Activated CD4-positive, alpha-beta T cell treated with anti-CD3 and anti-CD28 coated beads, Interleukin-2, Interleukin-4, amounts not matched to agents 100 ng/mL and 50 ng/mL, durations not matched to agents 16 hours and 8 hours (primary cell): ENCODE measurements around the gene SFXN2.
"Not testable (repeated sequence)": the region's sequence is repeated elsewhere in the genome, so short reads cannot be mapped to it uniquely, and the experiment has no call there.

Experiments
- DNase-seq: peaks from one replicate; pipeline ENCODE4 v3.0.0-alpha.2; 2020; ENCODE audit warnings: low spot score

SFXN2 gene

DNA sequence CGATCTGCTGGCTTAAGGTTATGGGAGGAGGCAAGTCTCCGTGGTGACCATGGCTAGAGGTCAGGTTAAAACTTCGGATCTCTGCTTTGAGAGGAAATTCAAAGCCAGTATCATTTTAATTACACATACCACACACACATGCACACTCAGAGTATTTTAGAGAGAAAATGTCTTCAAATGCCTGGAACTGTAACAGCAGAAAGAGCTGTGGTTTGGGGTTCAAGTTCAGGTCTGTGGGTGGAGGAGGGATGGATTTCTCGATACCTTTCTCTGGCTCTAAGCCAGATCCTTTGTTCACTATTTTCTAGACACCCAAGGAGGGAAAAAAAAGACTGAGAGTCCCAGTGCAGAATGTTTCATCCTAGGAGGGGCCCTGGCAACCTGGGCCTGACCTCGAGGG, 32.7 kb upstream of the SFXN2 start:
- DNase-seq, result no peak

DNA sequence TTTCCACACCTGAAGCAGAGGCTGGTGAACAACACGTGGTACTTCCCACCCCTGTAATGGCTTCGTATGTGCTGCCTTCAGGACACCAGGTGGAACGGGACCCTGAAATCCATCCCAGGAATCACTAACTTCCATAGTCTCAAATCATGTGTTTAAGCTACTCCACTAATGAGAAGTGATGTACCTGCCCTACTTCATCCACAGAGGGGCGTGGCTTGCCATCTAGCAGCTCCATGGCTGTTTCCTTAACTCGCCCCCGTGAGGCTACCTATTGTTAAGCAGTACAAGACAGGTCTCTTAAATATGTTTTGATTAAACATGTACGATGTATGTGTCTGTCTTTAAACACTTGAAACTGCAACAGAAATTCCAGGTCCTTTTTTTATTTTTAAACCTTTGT, 32.0 kb upstream of the SFXN2 start:
- no peak for DNase-seq

DNA sequence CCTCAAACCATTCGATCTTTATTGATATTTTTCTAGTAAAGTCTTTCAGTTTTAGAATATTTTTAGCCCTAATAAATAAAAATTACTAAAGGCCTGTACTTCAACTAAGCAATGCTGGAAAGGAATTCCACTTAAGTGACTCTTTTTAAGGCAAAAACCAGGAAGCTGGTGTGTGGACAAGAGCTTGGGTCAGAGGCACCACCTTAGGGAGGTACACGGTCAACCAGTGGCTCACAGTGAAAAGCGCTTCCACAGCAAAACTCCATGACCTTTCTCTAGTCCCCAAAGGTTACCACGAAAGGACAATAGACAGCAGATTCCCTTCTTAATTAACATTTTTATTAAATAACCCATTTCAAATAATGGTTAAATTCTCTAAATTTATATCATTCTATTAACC, 31.5 kb upstream of the SFXN2 start:
- no peak for DNase-seq

DNA sequence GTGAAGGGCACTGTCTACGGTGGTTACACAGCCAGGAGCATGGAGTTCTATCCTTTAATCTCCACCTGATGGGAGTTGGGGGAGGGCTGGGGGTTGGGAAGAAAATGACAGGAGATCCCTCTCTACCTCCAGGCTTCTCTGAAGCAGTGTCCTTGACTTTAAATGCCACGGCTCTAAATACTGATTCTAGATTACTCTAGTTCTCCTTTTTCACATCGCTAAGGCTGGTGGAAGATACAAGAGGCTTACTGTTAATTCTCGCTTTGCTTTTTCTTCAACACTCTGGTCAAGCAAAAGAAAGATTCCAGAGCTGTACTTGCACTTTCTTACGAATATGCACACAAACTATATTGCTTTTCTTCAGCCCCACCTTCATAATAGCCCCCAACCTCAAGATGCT, 30.7 kb upstream of the SFXN2 start:
- no peak for DNase-seq

DNA sequence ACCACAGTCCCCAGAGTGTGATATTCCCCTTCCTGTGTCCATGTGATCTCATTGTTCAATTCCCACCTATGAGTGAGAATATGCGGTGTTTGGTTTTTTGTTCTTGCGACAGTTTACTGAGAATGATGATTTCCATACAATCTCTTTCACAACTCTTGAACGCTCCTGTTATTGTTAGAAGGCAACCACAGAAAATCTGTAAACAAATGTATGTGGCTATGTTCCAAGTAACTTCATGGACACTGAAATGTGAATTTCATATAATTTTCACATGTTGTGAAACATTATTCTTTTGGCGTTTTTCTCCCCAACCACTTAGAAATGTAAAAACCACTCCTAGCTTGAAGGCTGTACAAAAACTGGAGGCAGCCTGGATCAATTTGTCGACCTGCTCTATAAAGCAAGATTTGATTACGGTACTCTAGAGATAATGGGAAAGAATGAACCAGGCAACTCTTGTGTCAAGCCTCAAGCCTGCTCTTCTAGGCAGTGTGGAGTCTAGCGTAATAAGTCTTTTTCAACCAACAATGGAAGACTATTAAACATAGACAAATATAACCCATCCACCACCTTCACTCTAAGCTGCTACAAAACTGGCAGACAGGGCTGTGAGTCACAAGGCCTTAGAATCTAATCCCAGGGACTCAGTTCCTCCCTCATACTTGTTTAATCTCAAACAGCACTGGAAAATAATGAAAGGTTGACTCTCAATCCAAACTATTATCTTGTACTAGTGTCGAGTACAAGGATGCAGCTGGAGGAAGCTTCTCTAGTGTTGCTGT, 23.0 kb upstream of the SFXN2 start:
- no peak for DNase-seq

DNA sequence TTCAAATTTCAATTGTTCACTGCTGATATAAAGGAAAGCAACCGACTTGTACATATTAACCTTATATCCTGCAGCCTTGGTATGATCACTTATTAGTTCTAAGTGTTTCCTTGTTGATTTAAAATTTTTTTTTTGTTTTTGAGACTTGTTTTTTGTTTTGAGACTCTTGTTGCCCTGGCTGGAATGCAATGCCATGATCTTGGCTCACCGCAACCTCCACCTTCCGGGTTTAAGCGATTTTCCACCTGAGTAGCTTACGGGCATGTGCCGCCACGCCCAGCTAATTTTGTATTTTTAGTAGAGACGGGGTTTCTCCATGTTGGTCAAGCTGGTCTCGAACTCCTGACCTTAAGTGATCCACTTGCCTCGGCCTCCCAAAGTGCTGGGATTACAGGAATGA, 19.0 kb upstream of the SFXN2 start:
- DNase-seq, result not testable (repeated sequence)

DNA sequence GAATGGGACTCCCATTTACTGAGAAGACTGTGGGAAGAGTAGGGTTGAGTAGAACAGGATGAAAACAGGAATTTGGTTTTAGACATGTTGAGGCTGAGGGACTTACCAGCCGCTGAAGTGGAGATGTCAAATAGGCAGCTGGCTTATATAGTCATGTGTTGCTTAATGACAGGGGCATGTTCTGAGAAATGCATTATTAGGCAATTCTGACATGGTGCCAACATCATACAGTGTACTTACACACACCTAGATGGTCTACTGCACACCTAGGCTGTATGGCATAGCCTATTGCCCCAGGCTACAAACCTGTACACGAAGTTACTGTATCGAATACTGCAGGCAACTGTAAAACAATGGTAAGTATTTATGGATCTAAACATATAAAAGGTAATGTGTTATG, 17.7 kb upstream of the SFXN2 start:
- DNase-seq, result no peak

DNA sequence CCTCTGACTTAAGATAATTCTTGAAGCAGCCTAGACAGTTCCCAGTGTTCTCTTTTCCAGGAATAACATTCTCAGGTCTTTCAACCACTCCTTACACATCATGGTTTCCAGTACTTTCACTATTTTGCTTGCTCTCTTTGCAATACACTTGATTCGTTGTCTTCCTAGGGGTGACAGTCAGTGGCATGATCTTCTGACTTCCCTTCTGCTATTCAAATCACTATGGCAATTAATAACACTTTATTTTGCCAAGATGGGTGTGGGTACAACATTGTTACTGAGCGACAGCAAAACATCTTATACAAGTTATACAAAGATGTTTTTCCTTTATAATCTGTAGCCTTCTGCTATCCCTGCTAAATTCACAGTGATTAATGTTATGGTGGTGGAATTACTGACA, 15.5 kb upstream of the SFXN2 start:
- DNase-seq, result no peak

DNA sequence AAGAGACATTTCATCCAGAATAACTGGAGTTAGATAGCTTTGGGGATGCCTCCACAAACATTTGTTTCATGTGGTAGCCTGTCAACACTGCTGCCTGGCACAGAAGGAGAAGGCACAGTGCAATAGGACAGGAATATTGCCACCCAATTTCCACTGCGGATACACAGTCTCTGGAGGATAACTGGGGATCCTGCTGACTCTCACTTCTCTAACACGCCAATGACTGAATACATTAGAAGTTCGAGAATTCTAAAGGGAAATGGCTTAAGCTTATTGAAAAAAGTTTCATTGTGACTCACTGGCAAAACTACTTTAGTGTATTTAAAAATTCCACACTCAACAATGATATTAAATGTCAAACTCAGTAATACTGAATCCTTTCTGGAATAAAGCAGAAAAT, 13.2 kb upstream of the SFXN2 start:
- DNase-seq, result no peak

DNA sequence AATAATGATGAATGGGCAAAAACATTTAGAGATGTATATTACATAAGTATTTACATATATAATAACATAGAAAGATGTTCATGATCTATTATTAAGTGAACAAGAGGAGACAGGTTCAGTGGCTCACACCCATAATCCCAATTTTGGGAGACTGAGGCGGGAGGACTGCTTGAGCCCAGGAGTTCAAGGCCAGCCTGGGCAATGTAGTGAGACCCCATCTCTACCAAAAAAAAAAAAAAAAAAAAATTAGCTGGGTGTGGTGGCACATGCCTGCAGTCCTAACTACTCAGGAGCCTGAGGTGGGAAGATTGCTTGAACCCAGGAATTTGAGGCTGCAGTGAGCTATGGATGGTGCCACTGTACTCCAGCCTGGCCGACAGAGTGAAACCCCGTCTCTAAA, 12.6 kb upstream of the SFXN2 start:
- DNase-seq, result no peak

DNA sequence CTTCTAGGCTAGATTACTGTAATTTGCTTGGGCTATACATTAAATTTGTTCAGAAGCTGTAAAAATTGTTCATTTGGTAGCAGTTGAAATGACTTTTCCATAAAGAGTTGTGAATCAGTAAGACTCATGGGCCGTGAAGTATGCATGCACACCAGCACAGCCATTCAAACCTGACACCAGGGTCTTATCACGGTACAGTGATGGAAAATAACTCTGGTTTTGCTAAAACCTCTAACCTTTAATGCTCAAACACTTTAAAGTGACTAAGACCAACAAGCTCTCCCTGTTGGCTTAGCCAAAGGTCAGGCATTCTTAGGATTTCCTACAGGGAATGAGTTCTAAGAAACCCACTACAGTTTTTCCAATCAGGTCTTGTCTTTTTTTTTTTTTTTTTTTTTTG, 11.7 kb upstream of the SFXN2 start:
- DNase-seq, result no peak

DNA sequence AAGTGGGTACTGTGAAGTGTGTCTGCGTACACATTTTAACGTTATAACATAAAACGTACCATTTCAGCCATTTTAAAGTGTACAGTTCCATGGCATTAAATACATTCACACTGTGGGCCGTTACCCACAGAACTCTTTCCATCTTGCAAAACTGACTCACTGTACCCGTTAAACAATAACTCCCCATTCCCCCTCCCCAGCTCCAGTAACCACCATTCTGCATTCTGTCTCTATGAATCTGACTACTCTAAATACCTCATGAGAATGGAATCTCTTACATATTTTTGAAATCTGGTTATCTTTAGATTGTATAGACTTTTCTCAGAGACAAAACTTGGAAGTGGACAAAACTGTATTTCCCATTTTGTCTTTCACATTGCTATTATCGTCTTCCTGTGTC, 9.5 kb upstream of the SFXN2 start:
- DNase-seq, result no peak

DNA sequence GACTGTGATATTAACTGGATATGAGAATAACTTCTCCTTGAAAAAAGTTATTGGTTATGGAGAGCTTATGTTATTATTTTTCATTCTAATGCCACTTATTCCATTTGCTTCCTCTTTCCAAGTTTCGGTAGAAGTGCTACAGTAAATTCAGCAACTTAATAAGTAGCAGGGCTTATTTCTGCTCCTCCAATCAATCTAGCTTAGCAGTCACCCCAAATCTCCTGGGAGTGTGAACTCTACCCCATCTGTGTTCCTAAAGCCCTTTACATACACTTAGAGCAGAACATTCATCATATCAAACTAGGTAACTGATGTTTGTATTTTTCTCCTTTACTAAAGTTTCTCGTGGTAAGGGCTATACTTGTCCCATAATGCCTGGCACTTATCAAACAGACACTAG, 8.9 kb upstream of the SFXN2 start:
- no peak for DNase-seq

DNA sequence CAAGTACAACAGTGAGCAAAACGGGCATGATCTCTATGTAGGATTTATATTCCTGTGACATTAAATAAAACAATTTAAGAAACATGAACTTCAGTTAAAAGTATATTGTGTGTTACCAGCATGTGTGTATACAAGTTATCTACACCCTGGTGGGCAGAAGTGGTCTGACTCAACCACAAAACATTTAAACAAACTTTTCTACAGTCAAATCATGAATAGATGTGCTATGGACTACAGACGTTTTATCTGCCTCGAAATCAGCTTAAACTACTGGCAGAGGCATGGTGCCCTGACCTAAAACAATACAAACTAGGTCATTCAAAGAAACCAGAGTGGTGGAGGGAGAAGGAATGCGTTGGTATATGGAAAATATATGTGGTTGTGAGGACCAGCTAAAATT, 3.8 kb upstream of the SFXN2 start:
- DNase-seq, result peak; percentile 89

DNA sequence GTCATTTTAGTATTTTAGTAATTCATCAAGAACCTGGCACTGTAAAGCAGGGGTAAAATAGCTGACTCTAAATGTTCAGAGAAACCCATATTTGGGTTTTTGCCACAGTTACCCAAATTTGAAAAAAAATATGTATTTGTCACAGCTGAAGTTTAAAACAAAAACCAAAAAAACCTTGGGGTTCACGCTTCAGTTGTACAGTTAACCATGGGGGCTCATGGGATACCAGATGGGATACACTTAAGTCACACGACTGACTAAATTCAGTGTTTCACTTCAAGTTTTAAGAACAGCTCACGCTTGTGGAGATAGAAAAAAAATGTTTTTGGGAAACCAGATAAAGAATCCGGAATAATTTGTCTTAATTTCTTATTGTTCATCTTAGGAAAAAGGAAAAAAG, 2.3 kb upstream of the SFXN2 start:
- peak; percentile 57 for DNase-seq

DNA sequence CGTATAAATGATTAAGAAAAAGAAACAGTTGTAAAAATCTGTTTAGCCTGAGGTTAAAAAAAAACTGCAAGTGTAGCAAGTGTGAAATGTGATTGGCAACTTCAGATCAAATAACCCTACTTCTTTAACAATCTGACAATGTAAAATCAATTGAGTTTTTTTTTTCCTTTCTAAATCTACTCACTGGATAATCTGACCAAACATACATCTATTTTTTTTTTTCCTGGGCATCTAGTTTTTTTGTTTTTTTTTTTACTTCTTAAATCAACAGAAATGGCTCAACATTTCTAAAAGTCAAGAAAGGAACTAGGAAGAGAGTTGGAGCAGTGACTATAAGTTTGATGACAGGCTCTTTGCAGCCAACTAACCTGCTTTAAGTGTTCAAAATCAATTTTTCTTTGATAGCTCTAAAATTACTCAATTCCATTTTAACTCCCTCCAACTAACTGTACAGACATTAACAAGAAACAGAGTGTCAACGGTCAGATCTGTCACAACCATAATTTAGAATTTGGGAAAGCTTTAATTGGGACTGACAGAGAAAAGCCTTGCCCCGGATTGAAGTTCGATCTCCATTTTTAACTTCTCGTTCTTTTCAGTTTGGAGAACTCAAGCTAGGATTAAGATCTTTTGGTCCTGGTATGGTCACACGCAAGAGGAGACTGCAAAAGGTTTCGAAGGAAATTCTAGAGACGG, 1.4 kb upstream of the SFXN2 start:
- DNase-seq, result no peak

DNA sequence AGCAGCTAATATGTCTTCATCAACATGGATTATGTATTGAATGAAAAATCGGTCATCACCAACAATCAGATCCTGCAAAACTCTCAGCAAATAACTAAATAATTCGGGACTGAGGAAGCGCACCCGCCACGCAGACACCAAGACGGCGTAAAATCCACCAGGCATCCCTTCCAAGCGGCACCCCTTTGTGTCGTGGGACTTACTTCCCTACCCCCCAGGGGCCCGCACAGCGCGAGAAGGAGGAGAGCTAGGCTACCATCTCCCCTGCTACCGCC, 960 bp upstream of the SFXN2 start:
- DNase-seq, result no peak

DNA sequence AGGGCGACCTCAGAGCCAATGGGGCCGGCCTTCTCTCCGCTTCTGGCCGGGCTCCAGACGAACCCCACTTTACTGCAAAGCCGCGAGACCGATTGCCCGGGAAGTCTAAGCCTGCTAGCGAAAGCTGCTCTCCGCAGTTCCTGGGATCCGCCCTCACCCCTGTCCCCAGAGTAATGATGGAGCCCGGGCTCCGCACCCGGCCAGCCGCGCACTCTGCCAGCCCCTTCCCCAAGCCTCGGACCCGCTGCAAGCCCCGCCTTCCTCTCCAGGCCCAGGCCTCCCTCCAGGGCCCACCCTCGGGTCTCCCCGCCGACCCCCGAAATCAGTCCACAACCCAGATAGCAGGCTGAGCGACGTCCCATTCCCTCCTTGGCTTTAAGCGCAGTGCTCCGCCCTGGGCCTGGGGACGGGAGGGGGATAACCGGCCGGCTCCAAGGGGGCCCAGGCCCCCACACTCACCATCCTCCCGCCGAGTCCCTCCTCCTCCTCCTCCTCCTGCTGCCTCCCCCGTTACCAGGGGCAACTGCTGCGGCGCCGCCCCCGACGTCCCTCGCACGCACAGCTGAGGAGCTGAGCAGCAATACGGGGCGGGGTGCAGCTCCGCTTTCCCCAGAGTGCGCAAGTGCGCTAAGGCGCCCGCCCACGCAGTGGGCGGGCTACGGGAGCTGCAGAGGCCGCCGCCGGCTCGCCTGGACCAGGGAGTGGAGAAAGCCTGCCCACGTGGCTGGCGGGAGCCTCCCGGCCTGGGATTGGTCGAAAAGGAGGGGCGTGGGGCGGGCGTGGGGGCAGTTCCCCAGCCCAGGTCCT, 419 bp upstream of the SFXN2 start, which contains the start of gene ARL3:
TSS of gene ARL3 (minus strand) at position 584 of the 807 bp plus-strand sequence. CDS start at position 462, 122 bp downstream.
- peak; percentile 98 for DNase-seq

DNA sequence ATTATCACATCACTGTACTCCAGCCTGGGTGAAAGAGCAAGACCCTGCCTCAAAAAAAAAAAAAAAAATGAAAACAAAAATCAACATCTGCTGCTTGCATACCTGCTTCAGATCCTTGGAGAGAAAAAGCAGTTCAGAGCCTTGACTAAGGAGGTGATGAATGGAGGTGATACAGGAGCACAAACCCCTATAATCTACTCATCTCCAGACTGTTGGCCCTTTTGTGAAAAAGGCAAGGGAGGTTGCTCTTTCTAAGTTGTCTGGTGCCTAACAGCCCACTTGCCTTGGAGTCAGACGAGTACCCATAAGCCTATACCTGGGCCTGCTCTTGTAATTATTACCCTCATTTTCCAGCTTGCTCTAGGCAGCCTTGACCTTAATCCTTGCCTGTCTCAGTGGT, 1.4 kb downstream of the SFXN2 start:
- no peak for DNase-seq

DNA sequence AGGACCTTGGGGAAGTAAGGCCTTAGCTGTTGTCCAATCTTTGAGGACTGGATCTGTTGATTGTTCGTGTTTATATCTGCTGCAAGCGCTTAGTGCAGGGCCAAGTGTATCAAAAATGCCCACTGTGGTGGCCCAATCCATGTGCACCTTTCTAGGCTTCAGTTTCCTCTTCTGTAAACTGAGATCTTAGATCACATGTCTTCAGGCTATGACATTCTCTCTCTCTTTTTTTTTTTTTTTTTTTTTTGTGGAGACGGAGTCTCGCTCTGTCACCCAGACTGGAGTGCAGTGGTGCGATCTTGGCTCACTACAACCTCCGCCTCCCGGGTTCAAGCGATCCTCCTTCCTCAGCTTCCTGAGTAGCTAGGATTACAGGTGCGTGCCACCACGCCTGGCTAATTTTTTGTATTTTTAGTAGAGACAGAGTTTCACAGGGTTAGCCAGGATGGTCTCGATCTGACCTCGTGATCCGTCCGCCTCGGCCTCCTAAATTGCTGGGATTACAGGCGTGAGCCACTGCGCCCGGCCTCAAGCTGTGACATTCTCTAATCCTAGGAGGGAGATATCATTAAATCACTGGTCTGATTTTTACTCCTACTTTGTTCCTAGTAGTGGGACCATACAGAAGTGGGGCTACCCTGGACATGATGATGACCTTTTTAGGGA, 2.6 kb downstream of the SFXN2 start:
- not testable (repeated sequence) for DNase-seq

DNA sequence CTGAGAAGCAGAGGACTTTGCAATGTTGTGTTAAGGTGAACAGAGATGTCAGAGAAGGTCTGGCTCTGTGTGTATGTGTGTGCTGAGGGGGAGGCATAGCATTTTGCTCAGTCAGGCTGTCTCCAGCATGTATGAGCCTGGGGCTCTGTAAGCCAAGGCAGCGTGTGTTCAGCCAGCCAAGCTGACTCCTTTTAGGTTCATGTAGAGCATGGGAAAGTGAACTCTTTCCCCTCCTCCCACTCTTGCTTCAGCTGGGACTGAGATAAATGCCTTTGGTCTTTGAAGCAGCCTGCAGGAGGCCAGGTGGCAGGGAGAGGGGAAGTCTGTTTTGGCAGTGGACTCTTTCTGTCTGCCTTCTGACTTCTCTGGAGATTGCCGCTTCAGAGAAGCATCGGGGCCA, 3.8 kb downstream of the SFXN2 start:
- DNase-seq, result no peak

DNA sequence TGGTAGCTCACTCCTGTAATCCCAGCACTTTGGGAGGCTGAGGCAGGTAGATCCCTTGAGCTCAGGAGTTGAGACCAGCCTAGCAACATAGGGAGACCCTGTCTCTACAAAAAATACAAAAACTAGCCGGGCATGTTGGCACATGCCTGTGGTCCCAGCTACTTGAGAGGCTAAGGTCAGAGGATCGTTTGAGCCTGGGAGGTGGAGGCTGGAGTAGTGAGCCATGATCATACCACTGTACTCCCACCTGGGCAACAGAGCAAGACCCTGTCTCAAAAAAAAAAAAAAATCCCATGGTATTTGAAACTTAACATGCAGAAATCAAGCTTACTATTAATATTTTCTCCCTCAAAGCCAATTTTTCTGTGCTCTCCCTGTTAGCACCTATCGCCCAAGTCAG, 5.9 kb downstream of the SFXN2 start:
- DNase-seq, result no peak
